CD4-positive, CD25-positive, alpha-beta regulatory T cell (primary cell): ENCODE measurements around the gene MCTP1. TPM values are rescaled to one million over a fixed set of nuclear protein-coding genes. Genes with fewer than 3 reads are reported as not detected.
"Not testable (repeated sequence)": the region's sequence is repeated elsewhere in the genome, so short reads cannot be mapped to it uniquely, and the experiment has no call there.

ENCODE experiments used
- ATAC-seq, 2 donors: fragments of 150-1000 bp; cut with Tn5 transposase; one replicate each; pipeline ENCODE4 v1.10.0; 2021; ENCODE audit warnings: low read depth in 2 of 2, moderate number of reproducible peaks in 2 of 2, moderate library complexity in 1 of 2
- DNase-seq, 3 donors: peaks; one replicate each; pipeline versions ENCODE4 v3.0.0 to v3.0.0-alpha.2; 2012 to 2022; ENCODE audit warnings: mixed read lengths in 1 of 3
- H3K27ac ChIP-seq: one replicate; pipeline ENCODE4 v1.7.0; 2013; ENCODE audit warnings: mild to moderate bottlenecking, low read length; ENCODE audit not compliant: insufficient read depth, poor library complexity, severe bottlenecking
- H3K27me3 ChIP-seq: one replicate; pipeline ENCODE4 v1.7.0; 2013; ENCODE audit warnings: low read length; ENCODE audit not compliant: control insufficient read depth, insufficient read depth
- H3K36me3 ChIP-seq: one replicate; pipeline ENCODE4 v1.7.0; 2013; ENCODE audit warnings: mild to moderate bottlenecking, low read length, moderate library complexity; ENCODE audit not compliant: control insufficient read depth, insufficient read depth
- H3K4me1 ChIP-seq: 2 replicates; pipeline ENCODE4 v1.7.0; 2013; ENCODE audit warnings: mild to moderate bottlenecking, low read length; ENCODE audit not compliant: insufficient read depth, control insufficient read depth, poor library complexity, severe bottlenecking
- H3K4me3 ChIP-seq: one replicate; pipeline ENCODE4 v1.7.0; 2013; ENCODE audit warnings: low read depth, mild to moderate bottlenecking, low read length, moderate library complexity
- H3K9me3 ChIP-seq, 2 experiments: 1 replicate in 1 of 2; 2 replicates in 1 of 2; pipeline ENCODE4 v1.7.0; 2013; ENCODE audit warnings: low read length in 2 of 2, mild to moderate bottlenecking in 1 of 2, moderate library complexity in 1 of 2; ENCODE audit not compliant: control insufficient read depth in 2 of 2
- H3K27ac Mint-ChIP-seq, 3 donors: one replicate each; pipeline ENCODE4 v1.8.0; 2020 to 2022; ENCODE audit warnings: mild to moderate bottlenecking in 3 of 3, mixed read lengths in 3 of 3, moderate library complexity in 2 of 3
- H3K27me3 Mint-ChIP-seq: one replicate; pipeline ENCODE4 v1.8.0; 2022; ENCODE audit warnings: mild to moderate bottlenecking, mixed read lengths
- H3K36me3 Mint-ChIP-seq: one replicate; pipeline ENCODE4 v1.8.0; 2020; ENCODE audit warnings: mixed read lengths
- H3K4me1 Mint-ChIP-seq, 4 donors: one replicate each; pipeline ENCODE4 v1.8.0; 2020 to 2022; ENCODE audit warnings: mixed read lengths in 4 of 4, mild to moderate bottlenecking in 1 of 4
- H3K4me3 Mint-ChIP-seq, 4 donors: one replicate each; pipeline ENCODE4 v1.8.0; 2020 to 2022; ENCODE audit warnings: mild to moderate bottlenecking in 4 of 4, mixed read lengths in 4 of 4, moderate library complexity in 3 of 4
- H3K9me3 Mint-ChIP-seq, 7 donors: one replicate each; pipeline ENCODE4 v1.8.0; 2020 to 2022; ENCODE audit warnings: mixed read lengths in 7 of 7, mild to moderate bottlenecking in 3 of 7, moderate library complexity in 2 of 7
- polyA plus RNA-seq, 4 donors: library from polyadenylated mRNA; unstranded; fragments of 300-500 nt; fragmentation: Illumina TruSeq; gene quantifications; one replicate each; pipeline ENCODE4 v1.2.3, GENCODE V29; 2021
- total RNA-seq: library from RNA; stranded (reverse); gene quantifications from one replicate; pipeline ENCODE4 v1.2.3, GENCODE V29; 2022

The MCTP1 gene
- total and polyA plus RNA-seq, 5 donors from 2014 or later = 0.24 to 2.9 (median 0.76) TPM

DNA sequence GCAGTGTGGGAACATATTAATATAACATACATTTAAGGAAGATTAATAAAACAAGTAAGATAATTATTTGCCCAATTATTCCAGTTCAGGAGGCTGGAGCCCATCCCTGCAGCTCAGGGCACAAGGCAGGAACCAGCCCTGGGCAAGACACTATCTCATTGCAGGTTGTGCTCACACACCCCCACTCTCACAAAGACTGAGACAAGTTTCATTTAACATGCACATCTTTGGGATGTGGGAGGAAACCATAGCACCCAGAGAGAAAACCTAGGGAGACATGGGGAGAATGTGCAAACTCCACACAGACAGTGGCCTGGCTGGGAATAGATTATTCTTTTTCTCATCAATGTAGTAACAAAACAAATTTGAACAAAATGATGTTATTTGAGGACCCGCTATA lies 279.1 kb downstream of the MCTP1 start:
- H3K27ac Mint-ChIP-seq = no peak overlapping the region
- peaks cover 0 to 20% (median 4%) of the 10 kb centered on the region in 7 donors for H3K9me3 Mint-ChIP-seq
- no peaks in the 10 kb centered on the region for H3K4me1 Mint-ChIP-seq
- ATAC-seq = no peak
- no peaks in the 10 kb centered on the region for H3K27me3 Mint-ChIP-seq
- Histone ChIP-seq H3K27ac (no peak overlapping the region), H3K27me3 (no peaks in the 10 kb centered on the region), H3K4me1 (no peaks in the 10 kb centered on the region), H3K9me3 (peaks cover 0 to 7% of the 10 kb centered on the region in 2 experiments), H3K4me3 (no peak overlapping the region), H3K36me3 (no peaks in the 10 kb centered on the region)
- no peak for DNase-seq
- no peaks in the 10 kb centered on the region for H3K36me3 Mint-ChIP-seq
- no peak overlapping the region for H3K4me3 Mint-ChIP-seq

DNA sequence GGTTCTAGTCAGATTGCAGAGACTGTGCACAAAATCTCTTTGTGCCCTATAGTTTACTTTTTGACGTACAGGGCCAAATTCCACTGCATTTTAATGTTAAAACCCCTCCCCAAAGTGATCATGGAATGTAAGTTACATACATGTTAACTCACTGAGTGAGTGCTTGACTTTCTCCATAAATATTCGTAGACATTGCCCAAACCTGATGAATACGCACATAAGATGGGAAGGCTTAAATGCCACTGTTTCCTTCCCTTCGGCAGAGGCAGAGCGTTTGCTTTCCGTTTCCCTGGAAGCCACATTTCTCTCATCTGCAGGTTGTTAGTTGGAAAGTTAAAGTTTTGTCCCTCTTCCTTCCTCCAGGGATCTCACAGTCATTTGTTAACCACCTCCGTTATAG lies 286.2 kb downstream of the MCTP1 start:
- H3K27me3 ChIP-seq = peaks cover 2% of the 10 kb centered on the region
- H3K27ac Mint-ChIP-seq = no peak overlapping the region
- no peaks in the 10 kb centered on the region for H3K9me3 ChIP-seq
- H3K4me1 Mint-ChIP-seq = no peaks in the 10 kb centered on the region
- ATAC-seq (no peak), DNase-seq (no peak)
- H3K27me3 Mint-ChIP-seq = no peaks in the 10 kb centered on the region
- H3K36me3 Mint-ChIP-seq = no peaks in the 10 kb centered on the region
- no peak overlapping the region for H3K4me3 ChIP-seq
- H3K4me1 ChIP-seq = no peaks in the 10 kb centered on the region
- H3K27ac ChIP-seq = no peak overlapping the region
- H3K36me3 ChIP-seq = no peaks in the 10 kb centered on the region
- H3K4me3 Mint-ChIP-seq = no peak overlapping the region
- H3K9me3 Mint-ChIP-seq = peaks cover 0 to 6% (median 3%) of the 10 kb centered on the region in 7 donors

- H3K27me3 ChIP-seq, H3K4me3 ChIP-seq, H3K4me1 ChIP-seq, H3K4me1 Mint-ChIP-seq, H3K27ac Mint-ChIP-seq, H3K27me3 Mint-ChIP-seq, H3K36me3 Mint-ChIP-seq, H3K9me3 Mint-ChIP-seq, H3K9me3 ChIP-seq, DNase-seq, H3K4me3 Mint-ChIP-seq, ATAC-seq, H3K27ac ChIP-seq, H3K36me3 ChIP-seq: not testable (repeated sequence)
Observed at GRCh38 chr5:94994537-94994936, 290.4 kb downstream of the MCTP1 start.

DNA sequence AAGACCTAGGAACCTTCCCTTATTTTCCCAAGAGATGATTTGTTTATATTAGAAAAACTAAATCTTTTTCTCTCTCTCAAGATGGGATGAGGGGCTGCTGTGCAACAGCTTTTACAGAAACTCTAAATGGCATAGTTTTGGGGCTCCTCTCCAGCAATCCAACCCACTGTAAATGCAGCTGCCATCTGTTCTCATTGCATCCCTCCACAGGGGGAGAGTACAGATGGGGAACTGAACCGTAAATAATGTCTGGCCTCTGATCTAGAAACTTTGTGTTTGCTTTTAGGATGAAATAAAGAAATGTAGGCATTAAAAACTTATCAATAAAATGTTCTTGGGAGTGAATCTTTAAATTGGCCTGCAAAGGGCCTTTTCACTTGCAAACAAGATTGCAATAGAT lies 291.4 kb downstream of the MCTP1 start:
- H3K4me3 Mint-ChIP-seq = no peak overlapping the region

GRCh38 chr5:94992325-94992724 lies 292.6 kb downstream of the MCTP1 start:
- H3K9me3 Mint-ChIP-seq = peaks cover 0 to 2% (median 0%) of the 10 kb centered on the region in 7 donors
- no peak overlapping the region for H3K27ac Mint-ChIP-seq
- Histone ChIP-seq H3K27ac (no peak overlapping the region), H3K4me3 (no peak overlapping the region), H3K4me1 (no peaks in the 10 kb centered on the region), H3K27me3 (peaks cover 2% of the 10 kb centered on the region), H3K9me3 (no peaks in the 10 kb centered on the region), H3K36me3 (no peaks in the 10 kb centered on the region)
- no peaks in the 10 kb centered on the region for H3K27me3 Mint-ChIP-seq
- H3K36me3 Mint-ChIP-seq = no peaks in the 10 kb centered on the region
- no peak overlapping the region for H3K4me3 Mint-ChIP-seq
- DNase-seq = no peak
- no peak for ATAC-seq
- no peaks in the 10 kb centered on the region for H3K4me1 Mint-ChIP-seq

More for the DNA sequence above, 291.4 kb downstream of the MCTP1 start:
- Histone ChIP-seq H3K27ac (no peak overlapping the region), H3K27me3 (peaks cover 2% of the 10 kb centered on the region), H3K4me3 (no peak overlapping the region), H3K4me1 (no peaks in the 10 kb centered on the region), H3K36me3 (no peaks in the 10 kb centered on the region), H3K9me3 (no peaks in the 10 kb centered on the region)
- DNase-seq (no peak), ATAC-seq (no peak)
- H3K36me3 Mint-ChIP-seq = no peaks in the 10 kb centered on the region
- H3K27ac Mint-ChIP-seq = no peak overlapping the region
- H3K9me3 Mint-ChIP-seq = peaks cover 0 to 3% (median 0%) of the 10 kb centered on the region in 7 donors
- H3K27me3 Mint-ChIP-seq = no peaks in the 10 kb centered on the region
- no peaks in the 10 kb centered on the region for H3K4me1 Mint-ChIP-seq

- Histone ChIP-seq H3K36me3 (no peaks in the 10 kb centered on the region), H3K4me1 (no peaks in the 10 kb centered on the region), H3K4me3 (no peak overlapping the region), H3K27ac (no peak overlapping the region), H3K9me3 (no peaks in the 10 kb centered on the region), H3K27me3 (no peaks in the 10 kb centered on the region)
- Mint-ChIP-seq H3K36me3 (no peaks in the 10 kb centered on the region), H3K9me3 (peaks cover 0 to 1% (median 0%) of the 10 kb centered on the region in 7 donors), H3K4me1 (no peaks in the 10 kb centered on the region), H3K4me3 (no peak overlapping the region), H3K27me3 (no peaks in the 10 kb centered on the region), H3K27ac (no peak overlapping the region)
- DNase-seq (no peak), ATAC-seq (no peak)
Observed at GRCh38 chr5:94983861-94984535, 300.9 kb downstream of the MCTP1 start.

GRCh38 chr5:94977437-94977836 lies 307.5 kb downstream of the MCTP1 start:
- Mint-ChIP-seq H3K27me3 (no peaks in the 10 kb centered on the region), H3K4me1 (no peaks in the 10 kb centered on the region), H3K27ac (no peak overlapping the region), H3K9me3 (peaks cover 0 to 25% (median 5%) of the 10 kb centered on the region in 7 donors), H3K36me3 (no peaks in the 10 kb centered on the region), H3K4me3 (no peak overlapping the region)
- no peak overlapping the region for H3K27ac ChIP-seq
- DNase-seq (no peak), ATAC-seq (no peak)
- no peaks in the 10 kb centered on the region for H3K27me3 ChIP-seq
- peaks cover 0 to 3% of the 10 kb centered on the region in 2 experiments for H3K9me3 ChIP-seq
- H3K36me3 ChIP-seq = no peaks in the 10 kb centered on the region
- no peak overlapping the region for H3K4me3 ChIP-seq
- no peaks in the 10 kb centered on the region for H3K4me1 ChIP-seq

- no peak overlapping the region for H3K27ac ChIP-seq
- ATAC-seq (no peak), DNase-seq (no peak)
- no peaks in the 10 kb centered on the region for H3K36me3 ChIP-seq
- no peaks in the 10 kb centered on the region for H3K4me1 ChIP-seq
- Mint-ChIP-seq H3K27ac (no peak overlapping the region), H3K9me3 (peaks cover 0 to 25% (median 5%) of the 10 kb centered on the region in 7 donors), H3K4me3 (no peak overlapping the region), H3K4me1 (no peaks in the 10 kb centered on the region), H3K27me3 (no peaks in the 10 kb centered on the region), H3K36me3 (no peaks in the 10 kb centered on the region)
- H3K4me3 ChIP-seq = no peak overlapping the region
- no peaks in the 10 kb centered on the region for H3K27me3 ChIP-seq
- peaks cover 0 to 3% of the 10 kb centered on the region in 2 experiments for H3K9me3 ChIP-seq
Observed at GRCh38 chr5:94976853-94977252, 308.0 kb downstream of the MCTP1 start.
